CD4-positive, alpha-beta T cell (primary cell): ENCODE data around the gene IGIP. TPM values are rescaled to one million over a fixed set of nuclear protein-coding genes. Genes with fewer than 3 reads are reported as not detected.

Source experiments
- ATAC-seq: fragments of 200-7000 bp; cut with Tn5 transposase; one replicate; pipeline ENCODE4 v1.10.0; 2022; ENCODE audit warnings: mild to moderate bottlenecking; ENCODE audit not compliant: poor library complexity
- CTCF ChIA-PET: fragments of 350-600 bp; sonication (Branson Sonifier 250); formaldehyde crosslinking; loops from one replicate; lab custom pipeline; 2021; ENCODE audit warnings: antibody characterized with exemption, inconsistent platforms; lab: Charles Lee
- POLR2A ChIA-PET: fragments of 350-600 bp; sonication (Branson Sonifier 250); formaldehyde crosslinking; loops from one replicate; lab custom pipeline; 2021; ENCODE audit warnings: antibody characterized with exemption, inconsistent platforms; lab: Charles Lee
- DNase-seq, 14 experiments: peaks; one replicate each; pipeline ENCODE4 v3.0.0-alpha.2; 2013 to 2020; ENCODE audit warnings: mixed read lengths in 2 of 14
- H3K27ac ChIP-seq, 2 donors: one replicate each; pipeline versions ENCODE4 v1.5.1 to v1.7.0; 2013; ENCODE audit warnings: low read length in 2 of 2, low read depth in 1 of 2, mild to moderate bottlenecking in 1 of 2
- H3K27me3 ChIP-seq, 2 experiments: 1 replicate in 1 of 2; 2 replicates in 1 of 2; pipeline versions ENCODE4 v1.6.1 to v1.7.0; 2013; ENCODE audit warnings: low read length in 2 of 2, control low read depth in 1 of 2, mild to moderate bottlenecking in 1 of 2, moderate library complexity in 1 of 2; ENCODE audit not compliant: insufficient read depth in 2 of 2, control insufficient read depth in 1 of 2
- H3K36me3 ChIP-seq: one replicate; pipeline ENCODE4 v1.6.1; 2013; ENCODE audit warnings: low read length, control low read depth; ENCODE audit not compliant: insufficient read depth
- H3K4me1 ChIP-seq: one replicate; pipeline ENCODE4 v1.6.1; 2013; ENCODE audit warnings: low read length, control low read depth; ENCODE audit not compliant: insufficient read depth
- H3K4me3 ChIP-seq: one replicate; pipeline ENCODE4 v1.5.1; 2013; ENCODE audit warnings: mild to moderate bottlenecking, low read length, moderate library complexity
- H3K9me3 ChIP-seq, 2 experiments: 1 replicate in 1 of 2; 2 replicates in 1 of 2; pipeline versions ENCODE4 v1.6.1 to v1.7.0; 2013; ENCODE audit warnings: low read length in 2 of 2, mild to moderate bottlenecking in 2 of 2, control low read depth in 1 of 2, moderate library complexity in 1 of 2; ENCODE audit not compliant: control insufficient read depth in 1 of 2, insufficient read depth in 1 of 2
- H3K27ac Mint-ChIP-seq: one replicate; pipeline ENCODE4 v1.8.0; 2020; ENCODE audit warnings: mixed read lengths
- H3K27me3 Mint-ChIP-seq: one replicate; pipeline ENCODE4 v1.8.0; 2021; ENCODE audit warnings: mixed read lengths
- H3K36me3 Mint-ChIP-seq: one replicate; pipeline ENCODE4 v1.8.0; 2021; ENCODE audit warnings: low read depth, mixed read lengths
- H3K4me1 Mint-ChIP-seq: one replicate; pipeline ENCODE4 v1.8.0; 2021; ENCODE audit warnings: low read depth, mixed read lengths
- H3K4me3 Mint-ChIP-seq: one replicate; pipeline ENCODE4 v1.8.0; 2020; ENCODE audit warnings: mild to moderate bottlenecking, mixed read lengths
- H3K9me3 Mint-ChIP-seq: one replicate; pipeline ENCODE4 v1.8.0; 2020; ENCODE audit warnings: mixed read lengths
- intact Hi-C, 2 experiments: fragments of 100-400 bp; cut with DNase I in 1 of 2; cut with micrococcal nuclease in 1 of 2; formaldehyde crosslinking; loops; one replicate each; pipeline versions ENCODE4 v1.15.1 to v1.9.0; 2023 to 2025; cut with DNase I, micrococcal nuclease
- total RNA-seq, 174 experiments: library from RNA in 2 of 174; stranded (reverse) in 2 of 174; gene quantifications; one replicate each; pipeline ENCODE4 v1.2.3 and lab custom pipeline; 2021 to 2026
- TF ChIP-seq, protein P1 (sequence below): fragments of 200-600 bp; IDR thresholded peaks from one replicate; pipeline ENCODE4 v1.8.0; 2022; ENCODE audit warnings: antibody characterized with exemption, mild to moderate bottlenecking

Gene IGIP
- total RNA-seq, 2 experiments from 2014 or later, result 1.5 TPM

- Histone ChIP-seq H3K27me3 (no peaks in the 10 kb centered on the region), H3K4me1 (peaks cover 17% of the 10 kb centered on the region), H3K36me3 (no peaks in the 10 kb centered on the region), H3K27ac (no peak overlapping the region), H3K9me3 (no peaks in the 10 kb centered on the region), H3K4me3 (no peak overlapping the region)
- peaks cover 6% of the 10 kb centered on the region for H3K36me3 Mint-ChIP-seq
- peak overlapping the region; percentile 95 for H3K4me3 Mint-ChIP-seq
- POLR2A ChIA-PET, result interaction anchor here (2.1 to 2.6 kb wide), 4 partner anchors 59 to 537 kb away, joined by 6 to 13 read pairs (median 10); partner anchors contain the start of genes ANKHD1 and PURA
- H3K4me1 Mint-ChIP-seq, result peaks cover 16% of the 10 kb centered on the region
- H3K9me3 Mint-ChIP-seq, result no peaks in the 10 kb centered on the region
- no peak for ATAC-seq
- peaks cover 5% of the 10 kb centered on the region for H3K27me3 Mint-ChIP-seq
- peak overlapping the region; percentile 96 for H3K27ac Mint-ChIP-seq
- TF ChIP-seq, protein P1, sequence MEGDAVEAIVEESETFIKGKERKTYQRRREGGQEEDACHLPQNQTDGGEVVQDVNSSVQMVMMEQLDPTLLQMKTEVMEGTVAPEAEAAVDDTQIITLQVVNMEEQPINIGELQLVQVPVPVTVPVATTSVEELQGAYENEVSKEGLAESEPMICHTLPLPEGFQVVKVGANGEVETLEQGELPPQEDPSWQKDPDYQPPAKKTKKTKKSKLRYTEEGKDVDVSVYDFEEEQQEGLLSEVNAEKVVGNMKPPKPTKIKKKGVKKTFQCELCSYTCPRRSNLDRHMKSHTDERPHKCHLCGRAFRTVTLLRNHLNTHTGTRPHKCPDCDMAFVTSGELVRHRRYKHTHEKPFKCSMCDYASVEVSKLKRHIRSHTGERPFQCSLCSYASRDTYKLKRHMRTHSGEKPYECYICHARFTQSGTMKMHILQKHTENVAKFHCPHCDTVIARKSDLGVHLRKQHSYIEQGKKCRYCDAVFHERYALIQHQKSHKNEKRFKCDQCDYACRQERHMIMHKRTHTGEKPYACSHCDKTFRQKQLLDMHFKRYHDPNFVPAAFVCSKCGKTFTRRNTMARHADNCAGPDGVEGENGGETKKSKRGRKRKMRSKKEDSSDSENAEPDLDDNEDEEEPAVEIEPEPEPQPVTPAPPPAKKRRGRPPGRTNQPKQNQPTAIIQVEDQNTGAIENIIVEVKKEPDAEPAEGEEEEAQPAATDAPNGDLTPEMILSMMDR, result no peak
- intact Hi-C loops, result loop anchor here (2.0 to 10.0 kb wide), 6 partner anchors 65 to 1599 kb away; partner anchors contain the start of genes APBB3 (in 1 of the 2), HBEGF (in 1 of the 2), HSPA9 (in 1 of the 2) and SLC35A4 (in 1 of the 2)
- DNase-seq, result no peak
- CTCF ChIA-PET, result interaction anchor here (1.3 kb wide), 1 partner anchor 28 kb away, joined by 6 read pairs; no protein-coding TSS in a partner anchor
Observed at GRCh38 chr5:140174014-140174413, 48.3 kb downstream of the IGIP start.

GRCh38 chr5:140174465-140175366 is 49.0 kb downstream of the IGIP start, which contains the start of gene CYSTM1:
TSS of gene CYSTM1 (plus strand) at chr5:140175188. CDS start at chr5:140194466, 19,278 bp downstream.
- peak; percentile 91 for ATAC-seq
- Histone ChIP-seq H3K4me1 (peaks cover 17% of the 10 kb centered on the region), H3K9me3 (no peaks in the 10 kb centered on the region), H3K4me3 (peak within 1 kb of the TSS; percentile 66), H3K27me3 (no peaks in the 10 kb centered on the region), H3K27ac (peak within 1 kb of the TSS; percentile 68 to 82), H3K36me3 (no peaks in the 10 kb centered on the region)
- peaks cover 6% of the 10 kb centered on the region for H3K36me3 Mint-ChIP-seq
- TF ChIP-seq, protein P1, result no peak
- peaks cover 5% of the 10 kb centered on the region for H3K27me3 Mint-ChIP-seq
- H3K4me1 Mint-ChIP-seq, result peaks cover 16% of the 10 kb centered on the region
- peak within 1 kb of the TSS; percentile 96 for H3K27ac Mint-ChIP-seq
- H3K9me3 Mint-ChIP-seq, result no peaks in the 10 kb centered on the region
- intact Hi-C loops, result loop anchor here (1.0 to 10.0 kb wide), 10 partner anchors 66 to 1600 kb away; partner anchors contain the start of genes ANKHD1 (in 2 of the 2), APBB3 (in 1 of the 2), HBEGF (in 1 of the 2) and HSPA9 (in 1 of the 2)
- ChIA-PET CTCF (interaction anchor here (0.6 to 1.3 kb wide), 3 partner anchors 29 to 70 kb away, joined by 3 to 6 read pairs (median 3); no protein-coding TSS in a partner anchor), POLR2A (interaction anchor here (2.1 to 2.6 kb wide), 4 partner anchors 60 to 536 kb away, joined by 6 to 13 read pairs (median 10); partner anchors contain the start of genes ANKHD1 and PURA)
- DNase-seq, result peak; percentile 90 to 99 (median 94)
- peak within 1 kb of the TSS; percentile 95 for H3K4me3 Mint-ChIP-seq
